PC-9 (cell line): ENCODE data around the gene NRG3.

Source experiments
- CTCF ChIP-seq: fragments of 200-600 bp; sonication (generic); conservative IDR thresholded peaks from 2 replicates; pipeline ENCODE4 v1.6.1; 2017; ENCODE audit warnings: mixed run types, antibody characterized with exemption, mild to moderate bottlenecking, moderate library complexity
- EZH2 ChIP-seq: fragments of 200-600 bp; sonication (generic); IDR thresholded peaks from 2 replicates; pipeline ENCODE4 v1.8.0; 2017; ENCODE audit warnings: antibody characterized with exemption, low read depth

- TF ChIP-seq CTCF (no peak), EZH2 (no peak)
Observed at GRCh38 chr10:82574081-82574480, 699.1 kb downstream of the NRG3 start.
